ENCODE data around the gene SPAG9. TPM values are rescaled to one million over a fixed set of nuclear protein-coding genes. Genes with fewer than 3 reads are reported as not detected.

SPAG9 gene
- total RNA-seq, 2 donors from 2014 or later = 46.0 to 67.0 TPM

DNA sequence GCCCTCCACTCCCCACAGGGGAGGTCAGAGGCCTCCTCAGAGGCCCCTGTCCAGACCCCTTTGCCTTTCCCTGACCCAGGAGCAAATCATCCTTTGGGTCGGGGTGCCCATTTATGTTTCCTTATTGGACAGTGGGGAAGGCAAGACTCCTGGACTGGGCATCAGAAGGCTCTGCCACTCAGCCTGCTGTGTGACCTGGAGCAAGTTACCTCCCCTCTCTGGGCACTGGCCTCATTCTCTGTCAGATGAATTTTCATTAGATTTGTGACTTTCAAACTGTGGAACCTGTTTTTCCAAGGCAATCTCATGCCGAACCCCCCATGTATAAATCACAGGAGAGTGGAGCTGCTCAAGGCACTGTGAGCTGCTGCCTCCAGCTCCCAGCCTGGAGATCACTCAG is 207.5 kb downstream of the SPAG9 start:
- Histone ChIP-seq H3K4me3 (no peak overlapping the region), H3K9me3 (no peaks in the 10 kb centered on the region), H3K27me3 (no peaks in the 10 kb centered on the region), H3K27ac (no peak overlapping the region), H3K36me3 (no peaks in the 10 kb centered on the region), H3K4me1 (peaks cover 18% of the 10 kb centered on the region), H3K9ac (ENCODE audit: low read depth in 2 of 2, low read length in 2 of 2) (no peak overlapping the region)
- DNase-seq = no peak
- TF ChIP-seq, protein P1, sequence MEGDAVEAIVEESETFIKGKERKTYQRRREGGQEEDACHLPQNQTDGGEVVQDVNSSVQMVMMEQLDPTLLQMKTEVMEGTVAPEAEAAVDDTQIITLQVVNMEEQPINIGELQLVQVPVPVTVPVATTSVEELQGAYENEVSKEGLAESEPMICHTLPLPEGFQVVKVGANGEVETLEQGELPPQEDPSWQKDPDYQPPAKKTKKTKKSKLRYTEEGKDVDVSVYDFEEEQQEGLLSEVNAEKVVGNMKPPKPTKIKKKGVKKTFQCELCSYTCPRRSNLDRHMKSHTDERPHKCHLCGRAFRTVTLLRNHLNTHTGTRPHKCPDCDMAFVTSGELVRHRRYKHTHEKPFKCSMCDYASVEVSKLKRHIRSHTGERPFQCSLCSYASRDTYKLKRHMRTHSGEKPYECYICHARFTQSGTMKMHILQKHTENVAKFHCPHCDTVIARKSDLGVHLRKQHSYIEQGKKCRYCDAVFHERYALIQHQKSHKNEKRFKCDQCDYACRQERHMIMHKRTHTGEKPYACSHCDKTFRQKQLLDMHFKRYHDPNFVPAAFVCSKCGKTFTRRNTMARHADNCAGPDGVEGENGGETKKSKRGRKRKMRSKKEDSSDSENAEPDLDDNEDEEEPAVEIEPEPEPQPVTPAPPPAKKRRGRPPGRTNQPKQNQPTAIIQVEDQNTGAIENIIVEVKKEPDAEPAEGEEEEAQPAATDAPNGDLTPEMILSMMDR (IDR thresholded peaks at IDR 0.05) = no peak
- intact Hi-C loops (cut with DNase I) = no loop called here

Other genes starting within 250 kb of the SPAG9 start
- 100 to 1,000 TPM in 1 of 2 donors, 10 to 100 TPM in 1; 37.1 to 168 TPM for gene NME1, start 32.7 kb upstream of the SPAG9 start, total RNA-seq
- gene NME2, start 45.5 kb upstream of the SPAG9 start, total RNA-seq = 100 to 1,000 TPM; 428 to 708 TPM
- gene MBTD1, start 139.2 kb upstream of the SPAG9 start, total RNA-seq = 10 to 100 TPM; 11.3 to 14.9 TPM
- gene UTP18, start 139.7 kb upstream of the SPAG9 start, total RNA-seq = 10 to 100 TPM; 20.0 to 30.9 TPM

Measured in colonic mucosa (tissue), 4 donors.